T-helper 2 cell treated with Interferon-gamma antibody and Interleukin-4, amounts not matched to agents 100 ng/mL and 5 ng/mL, for 36 hours (primary cell): ENCODE results near the gene GEMIN5. TPM values are rescaled to one million over a fixed set of nuclear protein-coding genes. Genes with fewer than 3 reads are reported as not detected.

Experiments
- intact Hi-C: fragments of 100-400 bp; cut with micrococcal nuclease; formaldehyde crosslinking; loops from one replicate; pipeline ENCODE4 v1.15.1; 2023
- total RNA-seq: library from RNA; stranded (reverse); gene quantifications from 2 replicates; pipeline ENCODE4 v1.2.3, GENCODE V29; 2022

Gene GEMIN5
- total RNA-seq, 1 donor from 2014 or later, result 19.4 TPM

DNA sequence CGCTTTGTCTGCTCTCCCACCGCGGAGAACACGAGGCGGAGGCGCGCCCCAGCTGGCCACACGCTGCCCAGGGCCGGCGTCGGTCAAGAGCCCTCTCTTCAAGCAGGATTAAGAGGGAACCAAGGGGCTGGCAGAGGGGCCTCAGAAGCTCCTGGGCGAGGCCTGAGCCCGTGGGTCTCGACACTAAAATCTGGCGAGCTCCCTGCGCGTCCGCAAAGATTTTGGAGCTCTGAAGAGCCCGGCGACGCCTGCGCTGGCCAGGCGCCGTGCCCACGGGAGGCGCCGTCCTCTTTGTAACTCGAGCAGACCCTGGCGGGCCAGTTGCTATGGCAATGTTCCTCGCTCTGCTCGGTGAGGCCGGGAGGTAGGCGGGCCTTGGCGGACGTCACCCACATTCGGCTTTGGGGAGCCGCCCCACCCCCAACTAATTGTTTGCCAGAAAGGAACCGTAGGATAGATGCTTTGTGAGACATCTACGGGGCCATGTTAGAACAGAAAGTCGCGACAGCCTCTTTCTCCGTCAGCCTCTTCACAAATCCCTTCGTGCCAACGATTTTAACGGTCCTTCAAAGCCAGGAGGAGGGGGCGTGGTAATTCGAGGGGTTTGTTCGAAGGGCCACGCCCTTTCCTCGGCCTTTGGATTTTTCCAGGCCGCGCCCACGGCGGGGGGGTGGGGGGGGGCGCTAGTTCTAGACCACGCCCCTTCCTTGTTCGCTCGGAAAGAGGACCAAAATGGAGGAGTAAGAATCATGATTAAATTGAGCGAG, 80.3 kb downstream of the GEMIN5 start:
- intact Hi-C loops, result loop anchor here (1.0 to 2.0 kb wide), 8 partner anchors 45 to 819 kb away; partner anchors contain the start of genes FAM114A2, GALNT10, LARP1 and MFAP3

DNA sequence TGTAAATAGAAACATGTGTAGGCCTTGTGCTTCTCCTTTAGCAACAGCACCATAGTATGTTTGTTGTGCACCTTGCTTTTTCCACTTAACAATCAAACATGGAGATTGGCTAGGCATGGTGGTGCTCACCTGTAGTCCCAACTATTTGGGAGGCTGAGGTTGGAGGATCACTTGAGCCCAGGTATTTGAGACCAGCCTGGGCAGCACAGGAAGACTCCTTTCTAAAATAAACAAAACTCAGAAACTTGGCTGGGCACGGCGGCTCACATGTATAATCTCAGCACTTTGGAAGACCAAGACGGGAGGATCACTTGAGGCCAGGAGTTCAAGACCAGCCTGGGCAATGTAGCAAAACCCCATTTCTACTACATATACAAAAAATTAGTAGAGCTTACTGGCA, 86.7 kb downstream of the GEMIN5 start:
- intact Hi-C loops, result no loop called here

DNA sequence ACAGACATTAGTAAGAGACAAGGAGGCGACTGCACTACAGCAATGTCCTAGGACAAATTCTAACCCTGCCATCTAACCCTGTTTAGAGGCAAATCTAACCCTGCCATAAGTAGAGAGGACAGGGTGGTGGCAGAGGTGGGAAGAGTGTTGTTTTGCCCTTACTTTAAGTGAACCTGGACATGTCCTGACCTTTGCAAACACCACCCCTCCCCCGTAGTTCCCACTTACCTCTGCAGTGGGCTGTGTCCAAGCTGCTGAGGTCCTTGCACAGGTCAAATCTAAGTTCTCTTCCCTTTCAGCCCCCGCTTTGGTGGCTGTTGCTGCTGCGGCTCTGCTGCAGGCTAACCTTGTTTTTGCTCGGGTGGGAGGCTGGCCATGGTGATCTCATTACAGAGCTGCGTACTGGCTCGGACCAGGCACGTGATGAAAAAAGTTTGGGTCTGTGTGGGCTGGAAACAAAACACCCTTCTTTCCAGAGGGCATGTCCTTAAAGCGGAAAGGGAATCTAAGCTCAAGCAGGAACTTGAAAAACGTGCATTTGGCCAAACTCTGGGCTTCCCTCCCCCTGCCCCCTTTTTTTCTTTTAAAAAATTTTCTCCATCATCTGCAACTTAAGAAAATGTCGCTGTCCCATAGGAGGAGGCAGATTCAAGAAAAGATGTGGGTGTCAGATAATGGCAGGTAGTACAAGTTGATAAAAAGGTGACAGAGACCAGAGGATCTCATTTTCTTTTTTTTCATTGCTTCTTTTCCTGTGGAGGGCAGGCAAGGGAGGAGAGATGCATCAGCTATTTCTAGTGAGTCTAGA, 87.6 kb downstream of the GEMIN5 start, which contains the start of gene FAXDC2:
FAXDC2 (minus strand) TSS at position 349 of the 808 bp plus-strand sequence. CDS start 12,425 bp downstream, outside the sequence.
- intact Hi-C loops, result no loop called here

- intact Hi-C loops, result no loop called here
These were observed 88.2 kb downstream of the GEMIN5 start for GRCh38 chr5:154849791-154850201.

DNA sequence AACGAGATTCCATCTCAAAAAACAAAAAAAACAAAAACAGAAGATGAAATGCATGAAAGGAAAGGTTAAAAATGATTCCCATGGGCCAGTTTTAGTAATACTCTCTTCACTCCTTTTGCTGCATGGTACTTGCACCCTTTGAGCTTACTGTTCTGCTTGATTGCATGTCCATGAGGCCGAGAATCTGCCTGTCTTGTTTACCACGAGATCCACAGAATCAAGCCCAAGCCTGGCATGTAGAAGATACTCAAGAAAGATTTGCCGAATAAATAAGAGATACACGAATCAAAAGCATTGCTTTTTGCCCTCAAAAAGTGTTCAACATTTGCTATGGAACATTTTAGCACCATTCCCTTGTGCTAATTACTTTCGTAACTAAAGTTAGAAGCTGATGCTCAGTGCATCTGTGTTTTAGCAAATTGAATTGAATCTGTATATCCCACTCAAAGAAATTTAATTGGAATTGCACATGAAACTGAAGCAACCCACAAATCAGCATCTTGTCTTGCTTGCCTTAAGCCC, 88.7 kb downstream of the GEMIN5 start:
- intact Hi-C loops, result no loop called here

DNA sequence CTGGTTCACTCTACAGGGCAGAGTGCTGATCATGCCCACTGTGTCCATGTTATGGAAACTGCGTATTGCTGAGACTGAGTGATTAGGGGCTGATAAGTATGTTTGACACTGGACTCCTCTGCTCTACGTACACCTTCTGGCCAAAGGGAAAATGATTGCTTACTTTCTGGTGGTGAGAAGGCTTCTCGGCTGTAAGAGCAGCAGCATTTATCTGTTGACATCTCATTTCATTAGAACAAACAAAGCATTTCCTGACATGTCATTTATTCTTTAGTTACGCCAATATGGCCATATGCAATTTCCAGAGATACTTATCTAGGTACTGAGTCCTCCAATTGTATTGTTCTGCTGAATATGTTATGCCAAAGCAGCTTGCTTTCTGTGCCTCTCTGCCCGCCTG, 93.2 kb downstream of the GEMIN5 start:
- intact Hi-C loops, result no loop called here

DNA sequence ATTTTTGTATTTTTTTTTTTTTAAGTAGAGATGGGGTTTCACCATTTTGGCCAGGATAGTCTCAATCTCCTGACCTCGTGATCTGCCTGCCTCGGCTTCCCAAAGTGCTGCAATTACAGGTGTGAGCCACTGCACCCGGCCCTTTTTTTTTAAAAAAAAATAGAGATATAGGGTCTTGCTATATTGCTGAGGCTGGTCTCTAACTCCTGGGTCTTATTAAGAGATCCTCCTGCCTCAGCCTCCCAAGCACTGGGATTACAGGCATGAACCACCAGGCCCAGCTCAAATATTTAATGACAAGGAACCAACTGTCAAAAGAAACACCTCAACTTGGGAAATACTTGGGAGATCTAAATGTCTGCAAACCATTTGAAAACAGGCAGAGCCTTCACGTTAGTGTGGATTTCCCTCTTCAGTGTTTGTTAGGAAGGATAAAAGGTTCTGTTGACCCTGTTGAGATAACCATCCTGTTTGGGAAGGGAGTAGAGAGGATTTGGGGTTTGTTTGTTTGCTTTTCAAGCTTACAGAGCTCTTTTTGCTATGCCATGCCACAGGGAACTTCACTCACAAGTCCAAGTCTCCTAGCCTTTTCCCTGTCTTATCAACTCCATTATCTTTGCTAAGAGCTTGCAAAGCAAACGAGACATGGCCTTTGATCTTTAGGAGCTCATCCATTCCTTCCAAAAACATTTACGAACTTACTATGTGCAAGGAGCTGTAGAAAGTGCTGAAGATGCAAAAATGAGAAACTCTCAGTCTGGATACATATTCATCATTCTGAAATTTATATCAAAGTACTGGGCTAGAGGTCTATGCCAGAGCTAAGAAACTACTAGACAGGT, 95.1 kb downstream of the GEMIN5 start:
- intact Hi-C loops, result no loop called here

DNA sequence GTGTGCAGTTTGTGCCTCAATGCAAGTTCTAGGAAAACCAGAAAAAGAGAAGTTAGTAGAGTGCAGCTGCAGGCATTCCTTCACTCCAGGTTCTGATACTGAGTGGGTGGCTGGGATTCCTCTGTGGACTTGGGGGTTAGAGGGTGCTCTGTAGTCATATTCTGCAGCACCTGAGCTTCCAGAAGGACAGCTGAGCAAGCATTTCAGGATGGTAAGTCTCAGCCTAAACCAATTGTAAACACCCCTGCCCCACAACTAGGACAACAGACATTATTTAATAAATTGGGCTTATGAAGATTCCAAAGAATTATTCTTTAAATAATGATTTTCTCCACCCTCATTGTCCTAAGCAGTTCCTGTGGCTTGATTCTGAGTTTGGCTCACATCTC, 96.7 kb downstream of the GEMIN5 start:
- intact Hi-C loops, result no loop called here

GRCh38 chr5:154840435-154841272, 97.4 kb downstream of the GEMIN5 start:
- intact Hi-C loops, result no loop called here

Other genes starting within 250 kb of the GEMIN5 start
- gene LARP1, start 182.8 kb downstream of the GEMIN5 start, total RNA-seq, result 231 and 239 TPM in 2 replicates
- gene FAXDC2, start 87.6 kb downstream of the GEMIN5 start, total RNA-seq, result 0.14 TPM in 1 of 2 replicates, not detected in the other
- gene CNOT8, start 79.6 kb downstream of the GEMIN5 start, total RNA-seq, result 70.4 and 75.7 TPM in 2 replicates
- 57.0 and 58.8 TPM in 2 replicates for gene MRPL22, start 2.9 kb upstream of the GEMIN5 start, total RNA-seq
- 0.07 TPM in 1 of 2 replicates, not detected in the other for gene KIF4B, start 75.5 kb upstream of the GEMIN5 start, total RNA-seq